Transverse colon (tissue), 4 donors: ENCODE measurements around the gene TRUB1. TPM values are rescaled to one million over a fixed set of nuclear protein-coding genes. Genes with fewer than 3 reads are reported as not detected.

Source experiments
- DNase-seq: peaks from one replicate; pipeline ENCODE4 v3.0.0-alpha.2; 2019
- H3K27ac ChIP-seq, 4 donors: fragments of 200-600 bp; sonication (generic); 2 replicates each; pipeline ENCODE4 v1.5.1; 2016 to 2018; ENCODE audit warnings: inconsistent platforms in 4 of 4
- H3K27me3 ChIP-seq: fragments of 200-600 bp; sonication (generic); 2 replicates; pipeline ENCODE4 v1.5.1; 2017; ENCODE audit warnings: inconsistent platforms
- H3K36me3 ChIP-seq, 4 donors: fragments of 200-600 bp; sonication (generic); 2 replicates each; pipeline ENCODE4 v1.5.1; 2017 to 2019; ENCODE audit warnings: inconsistent platforms in 4 of 4
- H3K4me1 ChIP-seq, 4 donors: fragments of 200-600 bp; sonication (generic); 2 replicates each; pipeline ENCODE4 v1.5.1; 2017 to 2020; ENCODE audit warnings: inconsistent platforms in 4 of 4
- H3K4me3 ChIP-seq, 4 donors: fragments of 200-600 bp; sonication (generic); 1 replicate in 1 of 4; 2 replicates in 3 of 4; pipeline versions ENCODE4 v1.5.1 to v1.6.1; 2017 to 2019; ENCODE audit warnings: inconsistent platforms in 4 of 4
- H3K9me3 ChIP-seq, 2 donors: fragments of 200-600 bp; sonication (generic); 2 replicates each; pipeline ENCODE4 v1.5.1; 2017 to 2019; ENCODE audit warnings: inconsistent platforms in 2 of 2
- EP300 ChIP-seq: sonication (generic); formaldehyde crosslinking; IDR thresholded peaks from one replicate; pipeline ENCODE4 v1.6.1; 2017; ENCODE audit warnings: antibody characterized with exemption, low read depth
- POLR2A ChIP-seq: fragments of 450-650 bp; IDR thresholded peaks from one replicate; pipeline ENCODE4 v1.6.1; 2016; ENCODE audit warnings: antibody characterized with exemption, mild to moderate bottlenecking, moderate library complexity
- POLR2AphosphoS5 ChIP-seq, 3 donors: sonication (generic); formaldehyde crosslinking; IDR thresholded peaks; one replicate each; pipeline ENCODE4 v1.6.1; 2016; ENCODE audit warnings: antibody characterized with exemption in 3 of 3
- WGBS, 2 donors: methylation state at CpG; one replicate each; pipeline ENCODE4 v1.1.5; 2018; ENCODE audit warnings: low coverage in 1 of 2; 5-methylcytosine and 5-hydroxymethylcytosine counted together
- in situ Hi-C, 4 donors: fragments of 200-750 bp; cut with MboI; loops; one replicate each; pipeline versions ENCODE4 v1.15.0 to v1.15.1; 2017; ENCODE audit warnings: low sequenced_read_pairs in 3 of 4, low pct_ligation_motif_present in 1 of 4, low pct_unique_long_range_greater_than_20kb in 1 of 4
- intact Hi-C: fragments of 100-400 bp; cut with DNase I; formaldehyde crosslinking; loops from one replicate; pipeline ENCODE4 v1.15.1; 2023; ENCODE audit warnings: low total_unique reads
- small RNA-seq, 4 donors: library from RNA; depleted of rRNA; stranded (forward); fragments of <200 nt; gene quantifications; one replicate each; pipeline ENCODE3, GENCODE V24; 2016
- total RNA-seq, 4 donors: library from RNA; depleted of rRNA; stranded (reverse); fragments of >200 nt; gene quantifications; one replicate each; pipeline ENCODE4 v1.1.0, GENCODE V29; 2016
- TF ChIP-seq, protein P1 (sequence below), 5 experiments: fragments of 200-600 bp in 3 of 5; fragments of 450-650 bp in 2 of 5; sonication (generic) in 3 of 5; IDR thresholded peaks; 1 replicate in 2 of 5; 2 replicates in 3 of 5; pipeline ENCODE4 v1.5.1; 2016 to 2017; ENCODE audit warnings: antibody characterized with exemption in 5 of 5, inconsistent platforms in 3 of 5, mild to moderate bottlenecking in 2 of 5, moderate library complexity in 1 of 5

TRUB1 gene
- total RNA-seq, 4 donors from 2014 or later = 14.6 to 40.0 (median 21.1) TPM

DNA sequence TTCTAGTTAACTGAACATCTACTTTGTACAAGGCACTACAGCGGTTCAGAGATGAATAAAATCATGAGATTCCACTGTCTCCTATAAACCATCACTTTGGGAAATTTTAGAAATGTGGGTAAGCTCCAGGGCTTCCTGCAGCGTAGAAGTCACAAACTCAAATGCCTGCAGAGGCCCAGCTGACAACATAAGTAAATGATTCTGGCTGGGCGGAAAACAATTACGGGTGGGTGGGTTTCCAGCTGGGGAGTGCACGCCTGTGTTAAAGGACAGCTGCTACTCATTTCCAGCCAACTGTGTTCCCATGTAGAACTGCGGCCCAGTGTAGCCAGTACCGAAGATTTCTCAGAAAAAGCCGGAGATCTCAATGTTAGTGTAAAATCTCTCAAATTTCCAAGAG, 85.7 kb downstream of the TRUB1 start:
- H3K27me3 ChIP-seq = no peaks in the 10 kb centered on the region
- H3K4me1 ChIP-seq = no peaks in the 10 kb centered on the region
- H3K9me3 ChIP-seq = no peaks in the 10 kb centered on the region
- TF ChIP-seq POLR2A (no peak), EP300 (no peak), POLR2AphosphoS5 (IDR thresholded peaks at IDR 0.05) (no peak)
- TF ChIP-seq, protein P1, sequence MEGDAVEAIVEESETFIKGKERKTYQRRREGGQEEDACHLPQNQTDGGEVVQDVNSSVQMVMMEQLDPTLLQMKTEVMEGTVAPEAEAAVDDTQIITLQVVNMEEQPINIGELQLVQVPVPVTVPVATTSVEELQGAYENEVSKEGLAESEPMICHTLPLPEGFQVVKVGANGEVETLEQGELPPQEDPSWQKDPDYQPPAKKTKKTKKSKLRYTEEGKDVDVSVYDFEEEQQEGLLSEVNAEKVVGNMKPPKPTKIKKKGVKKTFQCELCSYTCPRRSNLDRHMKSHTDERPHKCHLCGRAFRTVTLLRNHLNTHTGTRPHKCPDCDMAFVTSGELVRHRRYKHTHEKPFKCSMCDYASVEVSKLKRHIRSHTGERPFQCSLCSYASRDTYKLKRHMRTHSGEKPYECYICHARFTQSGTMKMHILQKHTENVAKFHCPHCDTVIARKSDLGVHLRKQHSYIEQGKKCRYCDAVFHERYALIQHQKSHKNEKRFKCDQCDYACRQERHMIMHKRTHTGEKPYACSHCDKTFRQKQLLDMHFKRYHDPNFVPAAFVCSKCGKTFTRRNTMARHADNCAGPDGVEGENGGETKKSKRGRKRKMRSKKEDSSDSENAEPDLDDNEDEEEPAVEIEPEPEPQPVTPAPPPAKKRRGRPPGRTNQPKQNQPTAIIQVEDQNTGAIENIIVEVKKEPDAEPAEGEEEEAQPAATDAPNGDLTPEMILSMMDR (IDR thresholded peaks at IDR 0.05) = no peak
- no peaks in the 10 kb centered on the region for H3K36me3 ChIP-seq
- no peak overlapping the region for H3K27ac ChIP-seq
- 73 to 82% methylated on average over 6 to 8 of the region's 8 CpGs for WGBS, 2 donors
- in situ Hi-C loops = no loop called here
- intact Hi-C loops = no loop called here
- H3K4me3 ChIP-seq = no peak overlapping the region
- no peak for DNase-seq

DNA sequence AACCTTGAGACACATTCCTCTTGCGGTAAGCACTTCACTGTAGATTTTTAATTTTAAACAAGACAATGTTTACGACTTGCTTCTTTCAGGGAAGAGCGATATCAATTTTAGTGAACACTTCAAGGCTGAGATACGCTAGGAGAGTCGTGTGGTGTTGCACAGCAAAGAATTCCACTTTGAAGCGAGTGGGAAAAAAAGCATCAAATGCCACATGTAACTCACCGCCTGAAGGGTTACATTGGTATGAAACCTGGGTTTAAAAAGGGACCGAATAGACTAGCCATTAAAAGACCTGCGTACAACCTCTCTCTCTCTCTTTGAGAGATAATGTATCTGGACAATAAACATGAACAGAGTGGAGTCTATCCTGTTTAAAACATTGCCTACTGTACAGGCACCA, 86.4 kb downstream of the TRUB1 start:
- TF ChIP-seq, protein P1 (IDR thresholded peaks at IDR 0.05) = no peak
- TF ChIP-seq EP300 (no peak), POLR2AphosphoS5 (IDR thresholded peaks at IDR 0.05) (no peak), POLR2A (no peak)
- H3K4me1 ChIP-seq = no peaks in the 10 kb centered on the region
- no peaks in the 10 kb centered on the region for H3K27me3 ChIP-seq
- in situ Hi-C loops = no loop called here
- H3K36me3 ChIP-seq = no peaks in the 10 kb centered on the region
- H3K9me3 ChIP-seq = no peaks in the 10 kb centered on the region
- no peak for DNase-seq
- no peak overlapping the region for H3K27ac ChIP-seq
- no peak overlapping the region for H3K4me3 ChIP-seq
- intact Hi-C loops = no loop called here
- WGBS, 2 donors = 75 to 85% methylated on average over 9 of the region's 9 CpGs

DNA sequence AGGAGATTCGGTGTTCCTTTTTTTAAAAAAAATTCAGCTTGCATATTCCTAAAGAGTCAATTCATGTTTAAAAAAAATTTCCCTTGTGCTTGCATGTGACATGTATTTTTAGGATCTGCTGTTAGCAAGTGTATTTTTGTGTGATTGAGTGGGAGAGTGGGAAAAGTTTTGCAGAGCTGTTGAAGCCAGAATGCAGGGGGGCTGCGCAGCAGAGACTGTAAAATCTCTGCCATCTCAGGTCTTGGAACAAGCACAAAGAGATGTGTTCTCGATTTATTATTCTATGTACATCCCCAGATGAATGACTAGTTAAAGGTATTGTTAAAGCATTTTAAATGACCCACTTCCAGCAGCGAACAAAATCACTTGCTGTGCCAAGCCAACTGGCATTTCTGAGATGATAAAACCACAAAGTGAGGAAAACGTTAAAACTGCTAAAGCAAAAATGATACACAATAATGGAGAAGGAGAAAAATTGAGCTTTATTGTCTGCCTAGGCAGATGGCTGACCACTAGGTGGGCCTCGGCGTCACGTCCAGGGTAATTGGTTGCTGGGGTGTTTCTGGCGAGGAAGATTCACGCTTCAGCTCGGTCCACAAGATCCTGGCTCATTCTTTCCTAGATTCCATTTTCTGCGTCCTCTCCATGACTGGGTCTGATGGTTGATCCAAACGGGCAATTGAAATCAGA, 88.2 kb downstream of the TRUB1 start:
- in situ Hi-C loops (no loop called here), intact Hi-C loops (no loop called here)
- H3K27me3 ChIP-seq = no peaks in the 10 kb centered on the region
- no peak for DNase-seq
- no peak overlapping the region for H3K27ac ChIP-seq
- WGBS, 2 donors = 71 to 80% methylated on average over 8 to 13 of the region's 13 CpGs
- H3K9me3 ChIP-seq = no peaks in the 10 kb centered on the region
- TF ChIP-seq EP300 (no peak), POLR2AphosphoS5 (IDR thresholded peaks at IDR 0.05) (no peak), POLR2A (no peak)
- TF ChIP-seq, protein P1 (IDR thresholded peaks at IDR 0.05) = no peak
- no peaks in the 10 kb centered on the region for H3K36me3 ChIP-seq
- no peaks in the 10 kb centered on the region for H3K4me1 ChIP-seq
- no peak overlapping the region for H3K4me3 ChIP-seq

DNA sequence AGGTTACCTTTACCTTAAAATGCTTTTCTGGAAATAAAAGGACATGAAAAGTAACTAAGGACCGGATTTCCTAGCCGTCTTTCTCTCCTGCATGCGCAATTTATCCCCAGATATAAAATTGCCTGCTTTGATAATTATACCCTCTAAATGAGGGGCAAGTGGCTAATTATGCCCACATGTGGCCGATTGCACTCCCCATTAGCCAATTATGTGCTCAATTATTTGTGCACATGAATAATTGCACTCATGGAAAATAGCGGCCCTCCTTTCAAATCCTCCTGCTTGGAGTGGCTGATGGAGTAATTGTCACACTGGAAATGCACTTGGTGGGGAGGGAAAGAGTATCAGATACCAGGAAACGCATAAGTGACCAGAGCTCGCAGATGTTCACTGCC, 88.7 kb downstream of the TRUB1 start:
- no peaks in the 10 kb centered on the region for H3K9me3 ChIP-seq
- H3K36me3 ChIP-seq = no peaks in the 10 kb centered on the region
- in situ Hi-C loops (no loop called here), intact Hi-C loops (no loop called here)
- TF ChIP-seq EP300 = no peak
- no peak for TF ChIP-seq POLR2A
- TF ChIP-seq, protein P1 (IDR thresholded peaks at IDR 0.05) = no peak
- TF ChIP-seq POLR2AphosphoS5 (IDR thresholded peaks at IDR 0.05) = no peak
- WGBS, 2 donors = 83 to 90% methylated on average over 2 to 7 of the region's 7 CpGs
- no peaks in the 10 kb centered on the region for H3K4me1 ChIP-seq
- no peaks in the 10 kb centered on the region for H3K27me3 ChIP-seq
- no peak overlapping the region for H3K4me3 ChIP-seq
- DNase-seq = no peak
- H3K27ac ChIP-seq = no peak overlapping the region

Small RNAs within 50 kb of the gene (small RNA-seq; reads per million reads assigned to genes)
- 0 reads per million in 4 donors for gene RNU6-1121P

Other genes with a start within 250 kb of the TRUB1 start
- gene FHIP2A, start 116.4 kb upstream of the TRUB1 start, total RNA-seq = 100 to 1,000 TPM in 1 of 4 donors, 10 to 100 TPM in 3; 17.2 to 218 (median 25.5) TPM
- gene ATRNL1, start 155.2 kb downstream of the TRUB1 start, total RNA-seq = 10 to 100 TPM in 3 of 4 donors, 1 to 10 TPM in 1; 4.4 to 18.4 (median 14.4) TPM